NCI-H128 (cell line): ENCODE measurements around the gene IRF2BP2.

Experiments
- DNase-seq: peaks from one replicate; lab custom pipeline; 2025; ENCODE audit not compliant: unreplicated experiment; lab: John Stamatoyannopoulos, UW

Gene IRF2BP2

DNA sequence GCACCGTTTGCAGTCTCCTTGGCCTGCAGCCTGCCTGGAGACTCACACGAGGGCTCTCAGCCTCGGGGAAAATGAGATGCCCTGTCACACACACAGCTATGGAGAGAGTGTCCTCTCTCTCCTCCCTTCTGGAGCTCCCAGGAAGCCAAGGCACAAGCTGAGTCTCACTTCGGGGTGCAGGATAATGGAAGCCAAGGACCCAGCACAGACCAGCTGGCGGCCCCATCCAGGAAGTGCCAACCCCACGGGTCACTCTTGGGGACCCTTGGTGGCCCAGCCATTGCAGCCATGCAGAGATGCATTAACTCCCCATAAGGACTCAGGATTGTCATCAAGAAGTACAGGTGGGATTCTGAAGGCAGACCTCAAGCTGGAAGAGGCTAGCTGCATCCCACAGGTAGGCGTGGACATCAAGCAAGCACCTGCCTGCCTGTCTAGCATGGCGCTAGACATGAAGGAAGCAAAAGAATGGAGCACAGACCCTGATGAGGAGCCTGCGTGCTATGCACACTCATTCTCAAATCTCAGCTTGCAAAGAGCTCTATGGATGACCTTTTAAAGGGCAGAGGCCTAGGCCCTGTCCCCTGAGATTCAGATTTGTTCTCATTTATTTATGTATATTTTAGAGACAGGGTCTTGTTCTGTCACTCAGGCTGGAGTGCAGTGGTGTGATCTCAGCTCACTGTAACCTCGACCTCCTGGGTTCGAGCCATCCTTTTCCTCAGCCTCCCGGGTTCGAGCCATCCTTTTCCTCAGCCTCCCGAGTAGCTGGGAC, 49.9 kb downstream of the IRF2BP2 start:
- DNase-seq = no peak

DNA sequence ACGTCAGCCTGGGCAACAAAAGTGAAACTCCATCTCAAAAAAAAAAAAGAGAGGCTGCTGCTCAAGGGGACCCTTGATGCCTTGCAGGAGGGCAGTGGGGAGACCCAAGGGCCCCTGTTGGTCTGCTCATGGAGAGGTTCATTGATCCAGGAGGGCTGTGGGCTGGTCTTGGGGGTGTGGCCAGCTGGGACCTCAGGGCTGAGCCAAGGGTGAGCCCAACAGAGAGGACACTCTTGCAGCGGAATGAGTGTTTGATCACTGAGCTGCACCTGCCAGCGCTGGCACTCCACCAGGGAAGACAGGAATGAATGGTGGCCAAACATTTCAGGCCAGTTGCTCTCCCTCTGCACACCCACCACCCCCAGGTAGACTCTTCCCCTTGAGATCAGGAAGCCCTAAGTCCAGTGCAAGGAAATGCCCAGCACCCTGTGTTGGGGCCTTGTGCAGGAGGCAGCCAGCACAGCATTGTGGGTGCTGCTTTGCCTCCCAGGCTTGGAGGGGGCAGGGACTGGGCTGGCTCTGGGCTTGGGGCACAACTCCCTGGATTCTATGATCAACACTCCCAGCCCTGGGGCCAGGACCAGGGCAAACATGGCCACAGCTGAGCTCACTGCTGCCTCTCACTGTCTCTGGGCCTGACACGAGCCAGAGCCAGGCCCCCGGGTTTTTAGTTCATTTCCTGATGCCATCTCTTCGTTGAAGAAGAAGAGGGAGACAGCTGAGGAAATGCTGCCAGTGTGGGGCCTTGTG, 50.7 kb downstream of the IRF2BP2 start:
- no peak for DNase-seq

DNA sequence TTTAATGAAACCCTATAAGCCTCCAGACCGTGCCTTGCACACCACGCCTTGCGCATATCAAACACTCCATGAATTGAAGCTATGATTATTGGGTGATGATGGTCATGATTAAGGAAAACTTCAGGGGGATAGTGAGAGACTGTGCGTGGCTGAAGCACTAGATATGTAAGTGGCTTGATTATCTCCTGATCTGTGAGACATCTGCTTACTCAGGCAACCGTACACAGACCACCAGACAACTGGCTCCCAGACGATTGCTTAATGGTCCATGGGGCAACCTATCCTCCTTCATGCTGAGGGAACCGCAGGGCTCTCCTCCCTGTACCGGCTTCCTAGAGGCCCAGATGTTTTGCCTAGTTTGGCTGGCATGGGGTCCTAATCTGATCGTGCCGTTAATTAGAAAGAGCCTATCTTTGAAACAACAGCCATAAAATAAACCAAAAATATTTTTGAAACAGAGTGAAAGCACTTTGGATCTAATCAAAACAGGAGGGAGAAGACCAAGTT, 51.6 kb downstream of the IRF2BP2 start:
- DNase-seq = no peak

DNA sequence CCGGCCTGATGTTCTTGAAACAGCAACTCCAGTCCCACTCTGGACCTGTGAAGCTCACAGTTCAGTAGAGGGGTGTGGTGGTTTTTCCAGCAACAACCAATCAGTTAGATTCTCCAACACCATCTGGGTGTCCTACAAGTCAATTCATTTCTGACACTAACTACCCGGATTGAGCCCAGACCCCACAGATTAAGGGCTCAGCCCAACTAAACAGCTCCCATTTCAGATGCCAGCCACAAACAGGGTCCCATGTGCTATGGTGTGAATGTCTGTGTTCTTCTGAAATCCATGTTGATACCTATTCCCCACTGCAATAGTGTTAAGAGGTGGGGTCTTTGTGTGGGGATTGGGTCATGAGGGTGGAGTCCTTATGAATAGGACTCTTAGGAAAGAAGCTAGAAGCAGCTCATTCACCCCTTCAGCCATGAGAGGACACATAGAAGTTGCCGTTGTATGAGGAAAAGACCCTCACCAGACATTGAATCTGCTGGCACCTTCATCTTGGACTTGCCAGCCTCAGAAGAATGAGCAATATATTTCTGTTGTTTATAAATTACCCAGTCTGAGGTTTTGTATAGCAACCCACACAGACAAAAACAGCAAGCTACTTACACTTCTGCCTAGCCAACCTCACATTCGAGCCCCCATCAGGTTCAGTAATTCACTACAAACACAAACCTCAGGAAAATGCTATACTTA, 53.6 kb downstream of the IRF2BP2 start:
- DNase-seq = no peak

DNA sequence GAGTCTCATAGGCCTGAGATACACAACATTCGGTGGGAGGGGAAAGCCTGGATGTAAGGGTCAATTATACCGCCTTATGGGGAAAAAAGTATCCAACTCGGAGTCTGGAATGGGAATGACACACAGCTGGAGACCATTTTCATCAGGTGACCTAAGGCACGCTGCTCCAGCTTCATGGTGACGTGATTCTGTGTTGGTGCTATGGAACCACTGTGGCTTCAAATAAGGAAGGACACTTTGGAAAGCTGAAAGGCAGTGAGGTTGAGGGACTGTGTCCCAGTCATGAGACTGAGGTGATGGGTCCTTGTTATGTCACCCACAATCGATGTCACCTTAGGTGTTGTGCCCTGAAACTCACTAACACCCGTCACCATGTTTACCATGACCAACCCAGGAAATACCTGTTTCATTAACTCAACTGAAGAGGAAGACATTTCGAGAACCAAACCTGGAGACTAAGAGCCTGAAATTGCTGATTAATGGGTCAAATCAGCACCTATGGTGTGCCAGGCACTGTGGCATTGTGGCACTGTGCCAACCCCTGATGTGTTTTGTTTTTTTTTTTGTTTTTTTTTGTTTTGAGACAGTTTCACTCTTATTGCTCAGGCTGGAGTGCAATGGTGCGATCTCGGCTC, 54.5 kb downstream of the IRF2BP2 start:
- DNase-seq = no peak

DNA sequence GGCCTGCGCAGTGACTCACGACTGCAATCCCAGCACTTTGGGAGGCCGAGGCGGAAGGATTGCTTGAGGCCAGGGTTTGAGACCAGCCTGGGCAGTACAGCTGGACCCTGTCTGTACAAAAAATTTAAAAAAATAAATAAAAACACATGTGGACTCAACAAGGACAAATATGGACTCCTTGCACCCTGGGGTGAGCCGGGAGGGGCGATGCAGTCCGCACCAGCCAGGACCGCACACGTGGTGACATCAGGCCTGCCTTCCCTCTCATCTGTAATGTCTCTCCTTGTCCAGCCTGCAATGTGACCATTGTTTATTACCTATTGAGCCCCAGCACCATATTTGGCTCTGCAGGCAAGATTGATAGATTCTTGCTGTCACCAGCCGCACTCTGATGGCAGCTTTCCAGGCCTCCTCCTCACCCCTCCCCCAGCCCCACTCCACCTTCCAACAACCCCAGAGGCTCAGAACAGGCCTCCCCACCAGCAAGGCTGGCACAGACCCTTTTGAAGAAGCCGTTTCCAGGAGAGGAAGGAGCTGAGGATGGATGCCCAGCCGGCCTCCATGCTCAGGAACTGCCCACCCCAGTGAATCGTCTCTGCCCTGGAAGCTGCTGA, 55.2 kb downstream of the IRF2BP2 start:
- DNase-seq = no peak
